SW480 (cell line): ENCODE measurements around the gene RHEBL1.
A peak's percentile ranks its signal among the peaks of the same experiment; 100 is the strongest.

Source experiments
- DNase-seq: peaks from one replicate; pipeline ENCODE4 v3.0.0-alpha.2; 2016; ENCODE audit warnings: low spot score

RHEBL1 gene

DNA sequence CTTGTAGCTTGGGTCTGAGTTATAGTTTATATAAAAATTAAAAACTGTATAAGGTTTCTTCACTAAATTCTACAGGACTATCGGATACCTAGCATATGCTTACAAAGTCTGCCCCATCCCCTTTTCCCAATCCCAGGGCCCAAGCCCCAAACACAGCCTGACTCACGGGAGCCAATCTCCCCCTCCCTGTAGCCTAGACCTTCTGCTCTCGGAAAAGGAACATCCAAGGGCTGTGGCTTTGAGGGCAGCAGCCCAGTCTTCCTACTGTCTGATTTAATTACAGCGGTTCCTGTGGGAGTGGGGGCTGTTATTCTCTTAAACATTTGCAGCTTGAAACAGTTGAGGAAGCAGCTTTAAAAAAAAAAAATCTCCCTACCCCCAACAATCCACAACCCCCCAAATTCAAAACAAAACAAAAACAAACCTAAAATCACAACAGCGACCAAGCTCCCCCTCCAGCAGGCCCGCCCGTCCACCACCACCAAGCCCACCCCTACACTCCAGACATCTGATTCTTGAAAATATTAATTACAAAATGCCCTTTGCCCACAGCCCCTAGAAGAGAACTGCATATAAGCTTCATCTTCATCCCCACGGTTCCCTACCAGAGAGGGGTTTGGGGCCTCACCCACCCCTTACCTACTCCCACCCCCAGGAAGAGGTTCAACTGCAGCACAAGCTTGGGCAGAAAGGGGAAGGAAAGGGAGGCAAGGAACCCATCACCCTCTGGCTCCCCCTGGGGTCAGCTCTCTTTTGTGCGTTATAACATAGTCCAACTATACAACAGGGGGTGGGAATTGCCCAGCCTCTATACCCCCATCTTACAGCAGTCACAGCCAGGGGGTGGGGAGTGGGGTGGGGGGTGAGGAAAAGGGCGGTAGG, 50.1 kb downstream of the RHEBL1 start:
- peak; percentile 42 for DNase-seq

DNA sequence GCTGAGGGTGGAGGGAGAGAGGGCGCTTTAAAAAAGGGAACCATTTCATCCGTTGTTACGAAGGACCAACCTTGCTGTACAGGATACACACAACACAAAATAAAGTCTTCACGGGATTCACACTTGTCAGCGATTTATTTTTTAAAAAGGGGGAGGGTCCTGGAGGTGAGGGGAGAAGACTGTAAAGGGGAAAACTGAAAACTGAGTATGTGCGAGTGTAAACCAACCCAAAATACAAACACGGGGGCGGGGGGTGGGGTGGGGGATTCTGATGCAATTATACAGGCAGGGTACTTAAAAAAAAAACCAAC, 50.7 kb downstream of the RHEBL1 start:
- DNase-seq: no peak

DNA sequence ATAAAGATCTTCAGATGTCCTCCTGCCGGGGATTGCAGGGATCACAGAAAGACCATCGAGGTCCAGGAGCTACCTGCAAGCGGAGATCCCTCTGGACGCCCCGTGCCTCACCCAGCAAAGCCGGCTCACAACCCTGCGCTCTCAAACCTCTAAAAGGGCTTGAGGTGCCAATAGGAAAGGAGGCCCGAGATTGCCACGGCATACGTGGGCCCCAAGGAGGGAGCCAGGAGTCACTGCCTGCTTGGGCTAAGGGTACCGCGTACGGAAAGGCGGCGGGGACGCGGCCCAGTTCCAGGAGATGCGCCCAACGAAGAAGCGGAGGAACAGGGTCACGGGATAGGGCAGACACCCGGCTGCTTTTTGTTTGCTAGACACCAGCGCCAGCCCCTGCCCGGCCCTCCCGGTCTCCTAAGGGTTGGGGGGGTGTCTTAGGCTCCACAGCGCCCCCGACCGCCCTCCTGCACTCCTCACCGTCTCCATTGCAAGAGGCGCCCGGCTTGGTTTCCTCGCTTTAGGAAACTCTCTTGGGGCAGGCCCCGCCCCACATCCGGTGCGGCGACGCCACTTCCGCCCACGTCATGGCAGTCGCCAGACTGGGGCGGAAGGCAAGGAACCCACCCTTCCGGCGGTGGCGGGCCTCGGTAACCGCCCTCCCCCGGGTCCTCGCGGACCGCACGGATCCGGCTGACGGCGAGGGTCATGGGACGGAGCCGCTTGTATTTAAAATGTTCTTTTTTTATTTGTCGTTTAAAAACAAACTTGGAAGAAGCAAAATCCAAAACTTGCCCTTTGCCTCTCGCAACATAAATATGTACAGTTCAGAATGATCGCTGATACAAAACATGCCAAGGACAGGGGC, 51.3 kb downstream of the RHEBL1 start, which contains the start of gene PRKAG1:
PRKAG1 (minus strand) TSS at position 516 of the 859 bp plus-strand sequence; CDS start at position 480, 36 bp downstream.
- peak; percentile 96 for DNase-seq

DNA sequence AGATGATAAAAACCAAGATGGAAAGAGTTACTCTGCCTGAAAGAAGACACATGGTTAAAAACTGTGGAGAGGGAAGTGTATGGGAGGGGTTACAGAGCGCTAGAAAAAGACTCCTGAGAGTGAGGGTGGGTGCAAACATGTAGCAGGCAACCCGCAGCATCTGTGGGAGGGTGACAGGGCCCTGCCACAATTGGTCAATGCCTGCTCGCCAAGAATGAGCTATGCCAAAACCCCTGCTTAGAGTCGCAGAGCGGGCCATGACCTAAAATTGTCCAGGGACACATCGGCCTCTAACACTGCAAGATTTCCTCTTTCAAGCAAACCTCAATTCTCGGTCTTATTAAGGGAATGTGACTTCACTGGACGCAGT, 51.9 kb downstream of the RHEBL1 start:
- no peak for DNase-seq

DNA sequence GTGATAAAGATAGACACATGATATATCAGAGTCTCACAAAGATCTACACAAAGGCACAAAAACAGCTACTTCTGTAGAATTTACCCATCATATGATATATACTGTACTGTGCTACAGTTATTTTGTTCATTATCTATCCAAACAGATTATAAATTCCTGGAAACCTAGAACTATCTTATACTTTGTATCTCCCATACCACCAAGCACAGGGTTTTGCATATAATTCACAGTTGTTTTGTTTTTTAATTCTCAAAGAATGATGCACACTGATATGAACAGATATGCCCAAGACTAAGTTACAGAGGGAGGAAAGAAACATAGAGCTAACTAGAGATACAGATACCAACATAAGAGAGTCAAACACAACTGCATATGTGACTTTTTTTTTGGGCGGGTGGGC, 54.6 kb downstream of the RHEBL1 start:
- no peak for DNase-seq
